Thyroid gland (tissue), 4 donors: ENCODE data around the gene ALPI. TPM values are rescaled to one million over a fixed set of nuclear protein-coding genes. Genes with fewer than 3 reads are reported as not detected.

ENCODE experiments used
- DNase-seq, 2 donors: peaks; one replicate each; pipeline ENCODE4 v3.0.0-alpha.2; 2019
- H3K27ac ChIP-seq, 3 donors: fragments of 200-600 bp; sonication (generic); 1 replicate in 2 of 3; 2 replicates in 1 of 3; pipeline ENCODE4 v1.5.1; 2016 to 2019; ENCODE audit warnings: mild to moderate bottlenecking in 1 of 3, moderate library complexity in 1 of 3
- H3K27me3 ChIP-seq: fragments of 200-600 bp; sonication (generic); one replicate; pipeline ENCODE4 v1.5.1; 2019
- H3K36me3 ChIP-seq, 2 donors: fragments of 200-600 bp; sonication (generic); one replicate each; pipeline ENCODE4 v1.5.1; 2016 to 2019
- H3K4me1 ChIP-seq, 2 donors: fragments of 200-600 bp; sonication (generic); one replicate each; pipeline ENCODE4 v1.5.1; 2017 to 2019
- H3K4me3 ChIP-seq, 3 donors: fragments of 200-600 bp; sonication (generic); replicated peaks in 1 of 3; 1 replicate in 2 of 3; 2 replicates in 1 of 3; pipeline ENCODE4 v1.5.1; 2016; ENCODE audit warnings: mild to moderate bottlenecking in 1 of 3
- H3K9me3 ChIP-seq: fragments of 200-600 bp; sonication (generic); one replicate; pipeline ENCODE4 v1.5.1; 2017
- CTCF ChIP-seq, 6 experiments: fragments of 200-600 bp in 3 of 6; fragments of 450-650 bp in 3 of 6; sonication (generic) in 3 of 6; IDR thresholded peaks; one replicate each; pipeline ENCODE4 v1.5.1; 2016 to 2019; ENCODE audit warnings: antibody characterized with exemption in 6 of 6, mild to moderate bottlenecking in 2 of 6, inconsistent platforms in 1 of 6, moderate library complexity in 1 of 6
- POLR2A ChIP-seq, 2 donors: fragments of 450-650 bp; IDR thresholded peaks; one replicate each; pipeline ENCODE4 v1.6.1; 2017; ENCODE audit warnings: antibody characterized with exemption in 2 of 2, mild to moderate bottlenecking in 2 of 2, moderate library complexity in 1 of 2
- WGBS, 2 donors: methylation state at CpG; one replicate each; pipeline ENCODE4 v1.1.5; 2017; 5-methylcytosine and 5-hydroxymethylcytosine counted together
- intact Hi-C: fragments of 100-400 bp; cut with DNase I; formaldehyde crosslinking; loops from one replicate; pipeline ENCODE4 v1.15.1; 2023
- total RNA-seq, 4 donors: library from RNA; depleted of rRNA; stranded (reverse); fragments of >200 nt; gene quantifications; one replicate each; pipeline ENCODE4 v1.2.3, GENCODE V29; 2016

ALPI gene
- total RNA-seq, 4 donors from 2014 or later = not detected

- Histone ChIP-seq H3K4me3 (no peak overlapping the region), H3K9me3 (no peaks in the 10 kb centered on the region), H3K36me3 (no peaks in the 10 kb centered on the region), H3K27ac (peak overlapping the region; percentile 33 to 69 (median 57)), H3K27me3 (no peaks in the 10 kb centered on the region), H3K4me1 (peaks cover 0 to 8% of the 10 kb centered on the region in 2 donors)
- no peak for TF ChIP-seq POLR2A (IDR thresholded peaks at IDR 0.05)
- peak in 2 of 6 experiments; percentile 11 to 15 for TF ChIP-seq CTCF (IDR thresholded peaks at IDR 0.05)
- DNase-seq = peak; percentile 17 to 27
- intact Hi-C loops = no loop called here
- 70 to 75% methylated on average over 5 to 9 of the region's 9 CpGs for WGBS, 2 donors
Measured at GRCh38 chr2:232434091-232434490, 21.9 kb upstream of the ALPI start.

- peak overlapping the region; percentile 33 to 69 (median 57) for H3K27ac ChIP-seq
- no peaks in the 10 kb centered on the region for H3K27me3 ChIP-seq
- no peaks in the 10 kb centered on the region for H3K9me3 ChIP-seq
- intact Hi-C loops = loop anchor here (5.0 kb wide), 1 partner anchor 577 kb away; no protein-coding TSS in a partner anchor
- no peak for TF ChIP-seq CTCF (IDR thresholded peaks at IDR 0.05)
- TF ChIP-seq POLR2A (IDR thresholded peaks at IDR 0.05) = no peak
- H3K4me3 ChIP-seq = no peak overlapping the region
- no peaks in the 10 kb centered on the region for H3K36me3 ChIP-seq
- DNase-seq = no peak
- H3K4me1 ChIP-seq = peaks cover 0 to 8% of the 10 kb centered on the region in 2 donors
- WGBS, 2 donors = 88 to 93% methylated on average over 6 to 8 of the region's 12 CpGs
Measured at GRCh38 chr2:232434563-232435374, 21.2 kb upstream of the ALPI start.

GRCh38 chr2:232435375-232435648 is 20.6 kb upstream of the ALPI start:
- Histone ChIP-seq H3K27ac (no peak overlapping the region), H3K9me3 (no peaks in the 10 kb centered on the region), H3K27me3 (no peaks in the 10 kb centered on the region), H3K4me3 (no peak overlapping the region), H3K4me1 (peaks cover 0 to 8% of the 10 kb centered on the region in 2 donors), H3K36me3 (no peaks in the 10 kb centered on the region)
- no peak for TF ChIP-seq POLR2A (IDR thresholded peaks at IDR 0.05)
- TF ChIP-seq CTCF (IDR thresholded peaks at IDR 0.05) = no peak
- 84 to 91% methylated on average over 4 of the region's 4 CpGs for WGBS, 2 donors
- DNase-seq = no peak
- intact Hi-C loops = loop anchor here (5.0 kb wide), 1 partner anchor 578 kb away; no protein-coding TSS in a partner anchor

- DNase-seq = no peak
- WGBS, 2 donors = 90 to 92% methylated on average over 7 of the region's 7 CpGs
- intact Hi-C loops = loop anchor here (5.0 kb wide), 1 partner anchor 579 kb away; no protein-coding TSS in a partner anchor
- H3K36me3 ChIP-seq = no peaks in the 10 kb centered on the region
- no peak overlapping the region for H3K27ac ChIP-seq
- H3K4me1 ChIP-seq = peaks cover 0 to 8% of the 10 kb centered on the region in 2 donors
- H3K9me3 ChIP-seq = no peaks in the 10 kb centered on the region
- no peak overlapping the region for H3K4me3 ChIP-seq
- H3K27me3 ChIP-seq = no peaks in the 10 kb centered on the region
- TF ChIP-seq CTCF (IDR thresholded peaks at IDR 0.05) = no peak
- no peak for TF ChIP-seq POLR2A (IDR thresholded peaks at IDR 0.05)
Measured at GRCh38 chr2:232435805-232436204, 20.1 kb upstream of the ALPI start.
